H1 (cell line): ENCODE measurements around the gene NBPF6. TPM values are rescaled to one million over a fixed set of nuclear protein-coding genes. Genes with fewer than 3 reads are reported as not detected.

Source experiments
- ATF2 ChIP-seq: IDR thresholded peaks from 2 replicates; pipeline ENCODE4 v1.6.1; 2012; ENCODE audit warnings: low read length, inconsistent platforms
- CHD7 ChIP-seq: fragments of 300-600 bp; sonication (generic); IDR thresholded peaks from 2 replicates; pipeline ENCODE4 v1.7.1; 2012; ENCODE audit warnings: low read length, moderate library complexity, mild to moderate bottlenecking, inconsistent platforms; ENCODE audit not compliant: insufficient replicate concordance
- CREB1 ChIP-seq: IDR thresholded peaks from 2 replicates; pipeline ENCODE4 v1.6.1; 2012; ENCODE audit warnings: inconsistent platforms
- CTBP2 ChIP-seq: IDR thresholded peaks from 2 replicates; pipeline ENCODE4 v1.7.0; 2011; ENCODE audit warnings: borderline replicate concordance, mild to moderate bottlenecking, moderate library complexity, mixed read lengths, low read length; ENCODE audit not compliant: insufficient read depth, insufficient read length
- EZH2 ChIP-seq: fragments of 200-600 bp; sonication (generic); IDR thresholded peaks from 2 replicates; pipeline ENCODE4 v1.7.1; 2012; ENCODE audit warnings: low read depth, mild to moderate bottlenecking, moderate library complexity, low read length, inconsistent platforms; ENCODE audit not compliant: severe bottlenecking
- MAFK ChIP-seq: IDR thresholded peaks from 2 replicates; pipeline ENCODE4 v1.6.1; 2012; ENCODE audit warnings: low read depth, mild to moderate bottlenecking, improper control_type of control experiment, low read length
- NANOG ChIP-seq: IDR thresholded peaks from 2 replicates; pipeline ENCODE4 v1.6.1; 2011; ENCODE audit warnings: low read length, low read depth, mild to moderate bottlenecking, inconsistent platforms; ENCODE audit not compliant: insufficient read depth, poor library complexity, severe bottlenecking
- POU5F1 ChIP-seq: IDR thresholded peaks from 2 replicates; pipeline ENCODE4 v1.6.1; 2011; ENCODE audit warnings: low read depth, mild to moderate bottlenecking, low read length, moderate library complexity
- RBBP5 ChIP-seq: IDR thresholded peaks from 2 replicates; pipeline ENCODE4 v1.7.1; 2012; ENCODE audit warnings: low read depth, mild to moderate bottlenecking, inconsistent platforms, low read length, moderate library complexity, borderline replicate concordance
- polyA plus RNA-seq, 7 experiments: library from polyadenylated mRNA; depleted of rRNA in 3 of 7; stranded (reverse) in 5 of 7; unstranded in 2 of 7; fragments of >200 nt in 5 of 7; fragments of 200-250 nt in 2 of 7; gene quantifications; 1 replicate in 5 of 7; 2 replicates in 1 of 7; 4 replicates in 1 of 7; pipeline versions ENCODE4 v1.2.1 to v1.2.3, GENCODE V29; 2011 to 2013; ENCODE audit warnings: missing spikeins in 2 of 7, mixed read lengths in 2 of 7
- total RNA-seq: library from RNA; stranded (reverse); fragmentation: NEBNext Ultra II Directional; extraction: Animal tissue kit (Norgen Biotek cat#: 25700); gene quantifications from 2 replicates; pipeline ENCODE4 v1.2.1, GENCODE V29; 2021

The NBPF6 gene
- total and polyA plus RNA-seq, 2 of the 8 experiments (the other 6 are each of a cell fraction or from before 2014, with no cell fraction given): not detected

DNA sequence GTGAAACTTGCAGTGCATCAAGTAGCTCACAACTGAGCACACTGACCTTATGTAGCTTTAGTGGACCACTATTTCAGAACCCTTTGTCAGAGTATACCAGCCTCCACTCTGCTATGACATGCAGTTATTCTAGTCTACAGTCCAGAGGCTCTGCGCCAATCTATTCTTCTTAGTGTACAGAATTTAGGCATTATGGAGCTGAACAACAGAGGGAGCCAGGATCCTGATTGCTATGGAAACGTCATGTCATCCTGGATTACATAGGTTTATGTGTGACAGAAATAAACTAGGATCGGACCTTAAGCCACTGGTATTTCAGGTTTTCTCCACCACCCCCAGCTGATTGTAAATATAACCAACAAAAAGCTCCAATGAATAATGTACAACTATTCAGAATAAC lies 61.6 kb downstream of the NBPF6 start (continued):
- TF ChIP-seq CHD7 (no peak), CREB1 (no peak), EZH2 (no peak), NANOG (no peak), RBBP5 (no peak), POU5F1 (no peak), CTBP2 (no peak), MAFK (no peak), ATF2 (no peak)
- TF ChIP-seq, all 59 proteins: peak for 0
